Muscle layer of colon (tissue), 2 donors: Measurements from ENCODE around the gene MAP3K21.

ENCODE experiments used
- H3K27ac ChIP-seq: one replicate; pipeline ENCODE4 v1.7.0; 2013; ENCODE audit warnings: low read depth, mild to moderate bottlenecking, low read length, moderate library complexity
- H3K27me3 ChIP-seq, 2 donors: one replicate each; pipeline ENCODE4 v1.7.0; 2013; ENCODE audit warnings: low read length in 2 of 2, mild to moderate bottlenecking in 2 of 2; ENCODE audit not compliant: insufficient read depth in 2 of 2, control insufficient read depth in 1 of 2
- H3K36me3 ChIP-seq: one replicate; pipeline ENCODE4 v1.7.0; 2013; ENCODE audit warnings: mild to moderate bottlenecking, low read length; ENCODE audit not compliant: insufficient read depth
- H3K4me1 ChIP-seq: one replicate; pipeline ENCODE4 v1.7.0; 2013; ENCODE audit warnings: mild to moderate bottlenecking, low read length; ENCODE audit not compliant: insufficient read depth
- H3K4me3 ChIP-seq, 2 donors: one replicate each; pipeline ENCODE4 v1.7.0; 2013; ENCODE audit warnings: low read length in 2 of 2, low read depth in 1 of 2, mild to moderate bottlenecking in 1 of 2, moderate library complexity in 1 of 2
- H3K9ac ChIP-seq: one replicate; pipeline ENCODE4 v1.7.0; 2013; ENCODE audit warnings: low read length
- H3K9me3 ChIP-seq: one replicate; pipeline ENCODE4 v1.7.0; 2013; ENCODE audit warnings: mild to moderate bottlenecking, low read length
- donor health status: abdominal sarcoma.
- donor health status: Adenocarcinoma of cecum.

MAP3K21 gene

DNA sequence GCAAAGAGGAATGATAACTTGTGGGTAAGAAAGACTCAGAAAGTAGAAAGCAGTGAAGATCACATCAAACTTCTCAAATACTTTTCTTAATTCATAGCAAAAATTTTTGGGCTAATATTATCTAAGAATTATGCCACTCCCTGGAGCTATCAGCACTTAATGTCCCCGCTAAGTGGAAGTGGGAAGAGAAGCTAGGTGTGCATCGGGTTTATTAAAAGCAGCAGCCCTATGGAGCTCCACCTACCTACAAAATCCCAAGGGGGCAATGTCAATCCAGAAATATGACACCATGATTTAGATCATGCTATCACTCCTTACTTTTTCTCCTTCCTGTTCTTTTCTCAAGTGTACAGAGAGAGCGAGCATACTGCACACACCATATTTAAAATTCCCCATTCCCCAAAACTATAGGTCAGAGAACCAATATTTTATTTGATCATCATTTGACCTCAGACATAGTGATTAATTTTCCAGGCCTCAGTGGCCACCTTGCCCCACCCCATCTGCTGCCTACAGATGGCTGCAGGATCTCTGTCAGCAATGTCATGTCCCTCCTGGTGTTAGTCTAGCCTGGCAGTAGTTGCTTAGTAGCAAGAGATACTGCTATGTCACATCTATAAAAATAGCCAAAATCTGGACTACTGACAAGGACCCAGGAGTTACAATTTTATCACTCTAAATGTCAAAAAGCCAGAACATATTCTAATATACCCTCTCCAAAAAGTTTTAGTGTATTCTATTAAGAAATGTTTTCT lies 66.6 kb downstream of the MAP3K21 start:
- Histone ChIP-seq H3K4me1 (no peaks in the 10 kb centered on the region), H3K9ac (no peak overlapping the region), H3K36me3 (no peaks in the 10 kb centered on the region), H3K9me3 (no peaks in the 10 kb centered on the region), H3K27ac (no peak overlapping the region), H3K27me3 (no peaks in the 10 kb centered on the region), H3K4me3 (no peak overlapping the region)

- H3K36me3 ChIP-seq = no peaks in the 10 kb centered on the region
- no peak overlapping the region for H3K9ac ChIP-seq
- H3K4me1 ChIP-seq = no peaks in the 10 kb centered on the region
- no peak overlapping the region for H3K27ac ChIP-seq
- no peaks in the 10 kb centered on the region for H3K9me3 ChIP-seq
- H3K4me3 ChIP-seq = no peak overlapping the region
- H3K27me3 ChIP-seq = no peaks in the 10 kb centered on the region
These were observed 67.6 kb downstream of the MAP3K21 start for GRCh38 chr1:233394860-233395717.

DNA sequence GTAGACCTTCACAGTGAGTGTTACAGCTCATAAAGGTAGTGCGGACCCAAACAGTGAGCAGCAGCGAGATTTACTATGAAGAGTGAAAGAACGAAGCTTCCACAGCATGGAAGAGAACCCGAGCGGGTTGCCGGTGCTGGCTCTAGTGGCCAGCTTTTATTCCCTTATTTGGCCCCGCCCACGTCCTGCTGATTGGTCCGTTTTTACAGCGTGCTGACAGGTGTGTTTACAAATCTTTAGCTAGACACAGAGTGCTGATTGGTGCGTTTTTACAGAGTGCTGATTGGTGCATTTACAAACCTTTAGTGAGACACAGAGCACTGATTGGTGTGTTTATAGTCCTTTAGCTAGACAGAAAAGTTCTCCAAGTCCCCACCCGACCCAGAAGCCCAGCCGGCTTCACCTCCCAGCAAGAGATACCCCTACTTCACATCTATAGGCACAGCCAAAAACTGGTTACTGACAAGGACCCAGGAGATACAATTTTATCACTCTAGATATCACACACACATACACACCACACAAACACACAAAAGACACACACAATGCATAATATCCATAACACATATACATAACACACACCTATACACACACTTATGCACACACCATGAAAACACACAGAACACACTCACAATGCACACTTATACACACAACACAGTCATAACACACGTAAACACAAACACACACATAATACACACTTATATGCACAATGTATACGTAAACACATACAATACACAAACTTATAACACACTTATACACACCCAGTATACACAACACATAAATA lies 68.5 kb downstream of the MAP3K21 start:
- Histone ChIP-seq H3K4me1 (no peaks in the 10 kb centered on the region), H3K36me3 (no peaks in the 10 kb centered on the region), H3K9ac (no peak overlapping the region), H3K27ac (no peak overlapping the region), H3K4me3 (no peak overlapping the region), H3K9me3 (no peaks in the 10 kb centered on the region), H3K27me3 (no peaks in the 10 kb centered on the region)

DNA sequence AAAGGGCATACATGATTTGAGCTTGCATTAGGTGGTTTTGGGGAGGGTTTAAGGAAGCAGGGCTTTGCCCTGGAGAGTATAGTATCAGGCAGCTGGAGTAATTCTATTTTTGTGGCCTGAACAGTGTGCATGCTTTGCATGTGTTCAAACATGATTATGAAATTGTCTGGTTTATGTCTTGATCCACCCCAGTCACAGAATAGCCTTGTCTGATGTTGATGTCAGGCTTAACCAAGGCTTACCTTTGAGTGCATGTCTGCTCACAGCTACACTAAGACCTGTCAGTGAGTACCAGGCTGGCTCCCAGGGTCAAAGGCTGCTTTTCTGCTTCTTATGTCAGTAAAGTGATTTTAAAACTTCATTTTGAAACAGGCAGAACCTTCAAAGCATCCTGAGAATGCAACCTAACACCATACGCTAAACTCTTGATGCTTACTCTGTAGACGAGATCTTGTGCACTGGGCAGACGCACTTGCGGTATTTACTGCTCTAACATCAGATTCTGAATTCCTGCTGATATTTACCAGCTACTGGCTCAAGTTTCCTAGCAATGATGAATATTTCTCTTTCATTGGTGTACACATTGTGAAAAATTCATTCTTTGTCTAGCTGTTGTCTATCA lies 78.9 kb downstream of the MAP3K21 start:
- Histone ChIP-seq H3K27me3 (no peaks in the 10 kb centered on the region), H3K4me3 (no peak overlapping the region), H3K9ac (no peak overlapping the region), H3K9me3 (no peaks in the 10 kb centered on the region), H3K27ac (no peak overlapping the region), H3K36me3 (no peaks in the 10 kb centered on the region), H3K4me1 (no peaks in the 10 kb centered on the region)

DNA sequence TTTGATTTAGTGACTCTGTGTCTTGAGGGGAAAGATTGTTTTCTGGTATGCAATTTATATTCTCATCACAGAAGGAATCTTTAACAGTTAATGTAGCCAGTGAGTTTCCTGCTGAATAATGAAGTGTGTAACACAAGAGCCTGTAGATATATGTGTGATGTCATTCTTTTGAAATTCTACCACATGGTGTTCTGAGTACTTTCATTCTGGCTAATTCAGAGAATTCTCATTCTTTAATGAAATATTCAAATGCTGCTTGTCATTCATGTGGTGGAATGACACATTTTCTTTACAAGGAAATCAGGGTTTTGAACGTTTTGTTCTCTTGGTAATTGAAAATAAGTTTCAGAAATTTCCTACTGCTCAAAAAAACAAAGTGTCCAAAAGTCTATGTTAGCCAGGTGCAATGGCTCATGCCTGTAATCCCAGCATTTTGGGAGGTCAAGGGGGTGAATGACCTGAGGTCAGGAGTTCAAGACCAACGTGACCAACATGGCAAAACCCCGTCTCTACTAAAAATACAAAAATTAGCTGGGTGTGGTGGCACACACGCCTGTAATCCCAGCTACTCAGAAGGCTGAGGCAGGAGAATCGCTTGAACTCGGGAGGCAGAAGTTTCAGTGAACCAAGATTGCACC lies 79.6 kb downstream of the MAP3K21 start:
- Histone ChIP-seq H3K9me3 (no peaks in the 10 kb centered on the region), H3K4me1 (no peaks in the 10 kb centered on the region), H3K36me3 (no peaks in the 10 kb centered on the region), H3K4me3 (no peak overlapping the region), H3K9ac (no peak overlapping the region), H3K27me3 (no peaks in the 10 kb centered on the region), H3K27ac (no peak overlapping the region)

DNA sequence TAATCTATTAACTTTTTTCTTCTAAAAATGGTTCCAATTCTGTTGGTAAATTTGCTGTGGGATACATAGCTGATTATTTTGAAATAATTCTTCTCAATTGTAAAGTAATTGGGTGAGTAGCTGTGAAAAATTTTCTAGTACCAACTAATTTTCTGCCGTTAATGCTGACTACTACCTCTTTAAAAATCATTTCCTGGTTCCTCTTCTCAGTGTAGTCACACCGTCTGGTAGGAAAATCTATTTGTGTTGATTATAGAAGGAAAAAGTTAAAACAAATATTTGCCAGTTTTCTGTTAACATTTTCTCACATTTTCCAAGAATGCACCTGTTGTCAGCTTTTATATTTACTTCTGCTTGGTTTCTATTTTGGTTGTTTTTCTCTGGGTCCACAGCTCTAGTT lies 82.0 kb downstream of the MAP3K21 start:
- H3K9ac ChIP-seq = no peak overlapping the region

GRCh38 chr1:233410906-233411305 lies 83.4 kb downstream of the MAP3K21 start:
- no peaks in the 10 kb centered on the region for H3K27me3 ChIP-seq
- H3K27ac ChIP-seq = no peak overlapping the region
- no peak overlapping the region for H3K9ac ChIP-seq
- H3K4me3 ChIP-seq = no peak overlapping the region
- no peaks in the 10 kb centered on the region for H3K9me3 ChIP-seq
- no peaks in the 10 kb centered on the region for H3K4me1 ChIP-seq
- no peaks in the 10 kb centered on the region for H3K36me3 ChIP-seq

More for the DNA sequence above, 82.0 kb downstream of the MAP3K21 start:
- H3K27ac ChIP-seq = no peak overlapping the region
- H3K27me3 ChIP-seq = no peaks in the 10 kb centered on the region
- H3K4me1 ChIP-seq = no peaks in the 10 kb centered on the region
- no peak overlapping the region for H3K4me3 ChIP-seq
- H3K36me3 ChIP-seq = no peaks in the 10 kb centered on the region
- no peaks in the 10 kb centered on the region for H3K9me3 ChIP-seq

DNA sequence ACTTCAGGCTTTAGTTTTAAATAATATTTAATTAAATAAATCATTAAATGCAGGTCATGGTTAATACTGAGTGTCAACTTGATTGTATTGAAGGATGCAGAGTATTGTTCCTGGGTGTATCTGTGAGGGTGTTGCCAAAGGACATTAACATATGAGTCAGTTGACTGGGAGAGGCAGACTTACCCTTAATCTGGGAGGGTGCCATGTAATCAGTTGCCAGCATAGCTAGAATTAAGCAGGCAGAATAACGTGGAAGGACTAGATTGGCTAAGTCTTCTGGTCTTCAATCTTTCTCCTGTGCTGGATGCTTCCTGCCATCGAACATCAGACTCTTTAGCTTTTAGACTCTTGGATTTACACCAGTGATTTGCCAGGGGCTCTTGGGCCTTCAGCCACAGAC lies 85.3 kb downstream of the MAP3K21 start:
- no peaks in the 10 kb centered on the region for H3K27me3 ChIP-seq
- H3K4me3 ChIP-seq = no peak overlapping the region
- no peak overlapping the region for H3K27ac ChIP-seq

DNA sequence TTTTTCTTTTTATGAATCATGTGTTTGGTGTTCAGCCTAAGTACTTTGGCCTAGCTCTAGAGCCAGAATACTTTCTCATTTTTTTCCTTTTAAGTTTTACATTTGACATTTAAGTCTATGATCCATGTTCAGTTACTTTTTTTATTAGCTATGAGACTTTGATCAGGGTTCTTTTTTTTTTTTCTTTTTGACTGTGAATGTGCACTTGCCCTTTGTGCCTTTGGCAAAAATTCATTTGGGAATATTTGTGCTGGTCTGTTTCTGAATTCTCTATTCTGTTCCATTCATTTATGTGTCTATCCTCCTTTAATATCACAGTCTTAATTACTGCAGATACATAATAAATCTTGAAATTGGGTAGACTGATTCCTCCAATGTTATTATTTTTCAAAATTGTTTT lies 93.8 kb downstream of the MAP3K21 start:
- no peak overlapping the region for H3K4me3 ChIP-seq
- H3K9me3 ChIP-seq = no peaks in the 10 kb centered on the region
- H3K27me3 ChIP-seq = no peaks in the 10 kb centered on the region
- H3K9ac ChIP-seq = no peak overlapping the region
- H3K4me1 ChIP-seq = no peaks in the 10 kb centered on the region
- H3K36me3 ChIP-seq = no peaks in the 10 kb centered on the region
- no peak overlapping the region for H3K27ac ChIP-seq

More for the DNA sequence above, 85.3 kb downstream of the MAP3K21 start:
- Histone ChIP-seq H3K9me3 (no peaks in the 10 kb centered on the region), H3K4me1 (no peaks in the 10 kb centered on the region), H3K36me3 (no peaks in the 10 kb centered on the region), H3K9ac (no peak overlapping the region)

GRCh38 chr1:233424779-233425178 lies 97.3 kb downstream of the MAP3K21 start:
- Histone ChIP-seq H3K27ac (no peak overlapping the region), H3K9me3 (no peaks in the 10 kb centered on the region), H3K4me3 (no peak overlapping the region), H3K4me1 (no peaks in the 10 kb centered on the region), H3K36me3 (no peaks in the 10 kb centered on the region), H3K9ac (no peak overlapping the region), H3K27me3 (no peaks in the 10 kb centered on the region)
